Astrocyte (in vitro differentiated cells and primary cell): ENCODE measurements around the gene RPLP2. TPM values are rescaled to one million over a fixed set of nuclear protein-coding genes. Genes with fewer than 3 reads are reported as not detected.

Source experiments
- DNase-seq: peaks from one replicate; pipeline ENCODE4 v3.0.0-alpha.2; 2010; ENCODE audit warnings: low read depth
- FAIRE-seq: peaks from 2 replicates; lab custom pipeline; 2011; peaks lifted over from hg19 to GRCh38; lab: Jason Lieb, UNC
- H2AFZ ChIP-seq: 2 replicates; pipeline ENCODE4 v1.6.0; 2012; ENCODE audit warnings: low read depth, low read length, inconsistent platforms
- H3K27ac ChIP-seq: 2 replicates; pipeline ENCODE4 v1.5.1; 2011; ENCODE audit warnings: low read depth, low read length, inconsistent platforms
- H3K27me3 ChIP-seq: 2 replicates; pipeline ENCODE4 v1.6.0; 2011; ENCODE audit warnings: low read length, inconsistent platforms; ENCODE audit not compliant: insufficient read depth
- H3K36me3 ChIP-seq: 2 replicates; pipeline ENCODE4 v1.5.1; 2011; ENCODE audit warnings: low read length, inconsistent platforms; ENCODE audit not compliant: insufficient read depth
- H3K4me1 ChIP-seq: 2 replicates; pipeline ENCODE4 v1.5.1; 2011; ENCODE audit warnings: low read length, inconsistent platforms; ENCODE audit not compliant: insufficient read depth
- H3K4me2 ChIP-seq: 2 replicates; pipeline ENCODE4 v1.6.0; 2012; ENCODE audit warnings: low read length, inconsistent platforms
- H3K4me3 ChIP-seq: 2 replicates; pipeline ENCODE4 v1.5.1; 2011; ENCODE audit warnings: low read depth, mild to moderate bottlenecking, low read length, inconsistent platforms; ENCODE audit not compliant: insufficient read depth
- H3K79me2 ChIP-seq: 2 replicates; pipeline ENCODE4 v1.6.0; 2012; ENCODE audit warnings: mild to moderate bottlenecking, low read length, inconsistent platforms; ENCODE audit not compliant: insufficient read depth
- H3K9ac ChIP-seq: 2 replicates; pipeline ENCODE4 v1.6.0; 2012; ENCODE audit warnings: mild to moderate bottlenecking, low read length, inconsistent platforms
- H3K9me3 ChIP-seq: 2 replicates; pipeline ENCODE4 v1.5.1; 2012; ENCODE audit warnings: low read depth, mild to moderate bottlenecking, low read length, inconsistent platforms; ENCODE audit not compliant: insufficient read depth
- H4K20me1 ChIP-seq: 2 replicates; pipeline ENCODE4 v1.6.0; 2012; ENCODE audit warnings: low read length, inconsistent platforms; ENCODE audit not compliant: insufficient read depth
- H3K27ac Mint-ChIP-seq: one replicate; pipeline ENCODE4 v1.8.0; 2021; ENCODE audit warnings: mild to moderate bottlenecking, mixed read lengths; ENCODE audit not compliant: unreplicated experiment
- H3K27me3 Mint-ChIP-seq: one replicate; pipeline ENCODE4 v1.8.0; 2021; ENCODE audit warnings: low read depth, mixed read lengths; ENCODE audit not compliant: unreplicated experiment
- H3K36me3 Mint-ChIP-seq: one replicate; pipeline ENCODE4 v1.8.0; 2021; ENCODE audit warnings: low read depth, mixed read lengths; ENCODE audit not compliant: unreplicated experiment
- H3K4me1 Mint-ChIP-seq: one replicate; pipeline ENCODE4 v1.8.0; 2021; ENCODE audit warnings: low read depth, mixed read lengths; ENCODE audit not compliant: unreplicated experiment
- H3K4me3 Mint-ChIP-seq: one replicate; pipeline ENCODE4 v1.8.0; 2021; ENCODE audit warnings: mild to moderate bottlenecking, moderate library complexity, mixed read lengths; ENCODE audit not compliant: unreplicated experiment
- H3K9me3 Mint-ChIP-seq: one replicate; pipeline ENCODE4 v1.8.0; 2021; ENCODE audit warnings: mild to moderate bottlenecking, mixed read lengths; ENCODE audit not compliant: unreplicated experiment
- CTCF ChIP-seq: IDR thresholded peaks from 2 replicates; pipeline ENCODE4 v1.5.1; 2011; ENCODE audit warnings: low read depth, mild to moderate bottlenecking, inconsistent platforms, low read length, moderate library complexity; ENCODE audit not compliant: insufficient read depth
- EZH2 ChIP-seq: IDR thresholded peaks from 2 replicates; pipeline ENCODE4 v1.6.1; 2012; ENCODE audit warnings: mild to moderate bottlenecking, low read length, inconsistent platforms; ENCODE audit not compliant: insufficient read depth
- total RNA-seq: library from RNA; stranded (reverse); gene quantifications from 2 replicates; pipeline ENCODE4 v1.2.1, GENCODE V29; 2021

RPLP2 gene
- total RNA-seq, 1 donor from 2014 or later: 1,666 TPM

- Histone ChIP-seq H2AFZ (no peak overlapping the region), H3K9ac (peak overlapping the region; percentile 89), H3K9me3 (no peaks in the 10 kb centered on the region), H3K27ac (peak overlapping the region; percentile 12), H3K4me1 (peaks cover 24% of the 10 kb centered on the region), H3K4me3 (peak overlapping the region; percentile 76), H3K36me3 (no peaks in the 10 kb centered on the region), H3K4me2 (peak overlapping the region; percentile 98), H3K79me2 (peaks cover 27% of the 10 kb centered on the region), H4K20me1 (peaks cover 43% of the 10 kb centered on the region), H3K27me3 (no peaks in the 10 kb centered on the region)
- DNase-seq: peak; percentile 29
- H3K36me3 Mint-ChIP-seq: peaks cover 4% of the 10 kb centered on the region
- TF ChIP-seq EZH2 (no peak), CTCF (no peak)
- FAIRE-seq: no peak
- H3K9me3 Mint-ChIP-seq: no peaks in the 10 kb centered on the region
- H3K27me3 Mint-ChIP-seq: peaks cover 2% of the 10 kb centered on the region
- H3K4me1 Mint-ChIP-seq: peaks cover 5% of the 10 kb centered on the region
- peak overlapping the region; percentile 87 for H3K4me3 Mint-ChIP-seq
- H3K27ac Mint-ChIP-seq: no peak overlapping the region
These were observed 11.1 kb downstream of the RPLP2 start for GRCh38 chr11:820655-821511.

GRCh38 chr11:821512-822371, 12.0 kb downstream of the RPLP2 start:
- Histone ChIP-seq H4K20me1 (peaks cover 43% of the 10 kb centered on the region), H3K4me2 (peak overlapping the region; percentile 98), H3K9ac (peak overlapping the region; percentile 89), H3K27me3 (no peaks in the 10 kb centered on the region), H2AFZ (no peak overlapping the region), H3K79me2 (peaks cover 27% of the 10 kb centered on the region), H3K9me3 (no peaks in the 10 kb centered on the region), H3K4me3 (no peak overlapping the region), H3K4me1 (peaks cover 24% of the 10 kb centered on the region), H3K27ac (no peak overlapping the region), H3K36me3 (no peaks in the 10 kb centered on the region)
- DNase-seq (no peak), FAIRE-seq (no peak)
- Mint-ChIP-seq H3K9me3 (no peaks in the 10 kb centered on the region), H3K27me3 (peaks cover 6% of the 10 kb centered on the region), H3K36me3 (peaks cover 2% of the 10 kb centered on the region), H3K4me1 (peaks cover 5% of the 10 kb centered on the region), H3K27ac (no peak overlapping the region), H3K4me3 (peak overlapping the region; percentile 14)
- TF ChIP-seq CTCF: no peak
- TF ChIP-seq EZH2: no peak
